Measurements from ENCODE around the gene ASTN2. TPM values are rescaled to one million over a fixed set of nuclear protein-coding genes. Genes with fewer than 3 reads are reported as not detected.

ASTN2 gene
- total and polyA plus RNA-seq, 7 donors, result 0.60 to 7.5 (median 2.2) TPM

GRCh38 chr9:116395699-116396037 is 1019.2 kb downstream of the ASTN2 start:
- H3K27ac ChIP-seq, result no peak overlapping the region
- H3K4me3 ChIP-seq, result no peak overlapping the region
- no peaks in the 10 kb centered on the region for H3K4me1 ChIP-seq
- peaks cover 0 to 4% (median 0%) of the 10 kb centered on the region in 4 donors for H3K36me3 ChIP-seq
- no peak for DNase-seq
- no peak for TF ChIP-seq EP300 (IDR thresholded peaks at IDR 0.05)
- TF ChIP-seq POLR2A (IDR thresholded peaks at IDR 0.05), result no peak
- TF ChIP-seq, protein P1, sequence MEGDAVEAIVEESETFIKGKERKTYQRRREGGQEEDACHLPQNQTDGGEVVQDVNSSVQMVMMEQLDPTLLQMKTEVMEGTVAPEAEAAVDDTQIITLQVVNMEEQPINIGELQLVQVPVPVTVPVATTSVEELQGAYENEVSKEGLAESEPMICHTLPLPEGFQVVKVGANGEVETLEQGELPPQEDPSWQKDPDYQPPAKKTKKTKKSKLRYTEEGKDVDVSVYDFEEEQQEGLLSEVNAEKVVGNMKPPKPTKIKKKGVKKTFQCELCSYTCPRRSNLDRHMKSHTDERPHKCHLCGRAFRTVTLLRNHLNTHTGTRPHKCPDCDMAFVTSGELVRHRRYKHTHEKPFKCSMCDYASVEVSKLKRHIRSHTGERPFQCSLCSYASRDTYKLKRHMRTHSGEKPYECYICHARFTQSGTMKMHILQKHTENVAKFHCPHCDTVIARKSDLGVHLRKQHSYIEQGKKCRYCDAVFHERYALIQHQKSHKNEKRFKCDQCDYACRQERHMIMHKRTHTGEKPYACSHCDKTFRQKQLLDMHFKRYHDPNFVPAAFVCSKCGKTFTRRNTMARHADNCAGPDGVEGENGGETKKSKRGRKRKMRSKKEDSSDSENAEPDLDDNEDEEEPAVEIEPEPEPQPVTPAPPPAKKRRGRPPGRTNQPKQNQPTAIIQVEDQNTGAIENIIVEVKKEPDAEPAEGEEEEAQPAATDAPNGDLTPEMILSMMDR (IDR thresholded peaks at IDR 0.05), result no peak
- TF ChIP-seq POLR2AphosphoS5 (IDR thresholded peaks at IDR 0.05), result no peak
- H3K27me3 ChIP-seq, result no peaks in the 10 kb centered on the region
- no peaks in the 10 kb centered on the region for H3K9me3 ChIP-seq
- intact Hi-C loops (cut with DNase I), result no loop called here
- 92 to 94% methylated on average over 3 of the region's 3 CpGs for WGBS, 2 donors

- H3K36me3 ChIP-seq, result peaks cover 0 to 4% (median 0%) of the 10 kb centered on the region in 4 donors
- no peaks in the 10 kb centered on the region for H3K27me3 ChIP-seq
- H3K9me3 ChIP-seq, result no peaks in the 10 kb centered on the region
- TF ChIP-seq POLR2A (IDR thresholded peaks at IDR 0.05) (no peak), EP300 (IDR thresholded peaks at IDR 0.05) (no peak), POLR2AphosphoS5 (IDR thresholded peaks at IDR 0.05) (no peak)
- TF ChIP-seq, protein P1 (IDR thresholded peaks at IDR 0.05), result no peak
- DNase-seq, result no peak
- no peaks in the 10 kb centered on the region for H3K4me1 ChIP-seq
- 87 to 90% methylated on average over 5 of the region's 5 CpGs for WGBS, 2 donors
- intact Hi-C loops (cut with DNase I), result no loop called here
- no peak overlapping the region for H3K27ac ChIP-seq
- H3K4me3 ChIP-seq, result no peak overlapping the region
Observed at GRCh38 chr9:116394894-116395698, 1019.8 kb downstream of the ASTN2 start.

DNA sequence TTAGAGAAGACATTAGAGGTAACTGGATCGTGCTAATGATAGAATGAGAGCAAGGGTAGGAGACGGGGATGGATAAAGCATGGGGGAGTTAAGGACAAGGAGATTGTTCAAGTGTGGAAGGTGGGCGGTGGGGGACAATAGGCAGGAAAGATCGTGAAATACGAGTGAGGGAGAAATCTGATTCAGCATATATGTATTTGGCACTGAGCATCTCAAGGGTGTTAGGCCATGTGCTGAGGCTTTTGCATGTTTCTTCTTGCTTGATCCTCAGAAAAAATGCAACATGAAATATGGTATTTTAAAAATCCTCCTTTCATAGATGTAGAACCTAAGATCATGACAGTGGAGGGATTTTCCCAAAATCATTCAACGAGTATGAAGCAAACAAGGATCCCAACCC is 1020.8 kb downstream of the ASTN2 start:
- no peak overlapping the region for H3K27ac ChIP-seq
- H3K9me3 ChIP-seq, result no peaks in the 10 kb centered on the region
- WGBS, 2 donors, result 93 to 94% methylated on average over 6 of the region's 6 CpGs
- DNase-seq, result no peak
- TF ChIP-seq, protein P1 (IDR thresholded peaks at IDR 0.05), result no peak
- no peak for TF ChIP-seq EP300 (IDR thresholded peaks at IDR 0.05)
- peaks cover 0 to 4% (median 0%) of the 10 kb centered on the region in 4 donors for H3K36me3 ChIP-seq
- H3K4me3 ChIP-seq, result no peak overlapping the region
- intact Hi-C loops (cut with DNase I), result no loop called here
- H3K27me3 ChIP-seq, result no peaks in the 10 kb centered on the region
- no peaks in the 10 kb centered on the region for H3K4me1 ChIP-seq

DNA sequence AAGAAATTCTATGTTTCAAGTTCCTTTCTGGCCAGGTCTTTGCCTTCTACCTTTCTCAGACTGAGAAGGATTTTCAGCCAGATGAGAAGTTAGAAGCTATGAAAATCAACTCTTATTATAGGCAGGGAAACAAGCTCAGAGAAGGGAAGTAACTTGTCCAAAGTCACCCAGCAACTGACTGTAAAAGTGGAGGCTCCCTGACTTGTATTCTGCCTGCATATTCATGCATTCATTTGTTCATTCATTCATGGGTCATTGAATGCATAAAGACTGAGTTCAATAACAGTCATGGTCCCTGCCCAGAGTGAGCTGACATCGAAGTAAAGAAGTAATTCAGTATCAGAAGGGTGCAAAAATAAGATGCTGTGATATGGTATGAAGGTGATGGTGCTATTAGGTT is 1021.7 kb downstream of the ASTN2 start:
- intact Hi-C loops (cut with DNase I), result no loop called here
- no peak for TF ChIP-seq POLR2A (IDR thresholded peaks at IDR 0.05)
- no peak for TF ChIP-seq POLR2AphosphoS5 (IDR thresholded peaks at IDR 0.05)
- TF ChIP-seq EP300 (IDR thresholded peaks at IDR 0.05), result no peak
- TF ChIP-seq, protein P1 (IDR thresholded peaks at IDR 0.05), result no peak

More for the DNA sequence above, 1021.7 kb downstream of the ASTN2 start:
- no peaks in the 10 kb centered on the region for H3K27me3 ChIP-seq
- DNase-seq, result no peak
- H3K9me3 ChIP-seq, result no peaks in the 10 kb centered on the region
- no peak overlapping the region for H3K27ac ChIP-seq
- H3K4me3 ChIP-seq, result no peak overlapping the region
- no peaks in the 10 kb centered on the region for H3K4me1 ChIP-seq
- WGBS, 2 donors, result 91 to 92% methylated on average over 1 of the region's 1 CpG
- peaks cover 0 to 4% (median 0%) of the 10 kb centered on the region in 4 donors for H3K36me3 ChIP-seq

Data from sigmoid colon (tissue), 7 donors.